Esophagus muscularis mucosa (tissue), 4 donors: ENCODE measurements around the gene NPIPB2. TPM values are rescaled to one million over a fixed set of nuclear protein-coding genes. Genes with fewer than 3 reads are reported as not detected.

ENCODE experiments used
- DNase-seq: peaks from one replicate; pipeline ENCODE4 v3.0.0-alpha.2; 2017; ENCODE audit errors: extremely low spot score
- H3K27ac ChIP-seq, 4 donors: fragments of 200-600 bp; sonication (generic); replicated peaks in 1 of 4; 1 replicate in 3 of 4; 2 replicates in 1 of 4; pipeline ENCODE4 v1.5.1; 2016 to 2019; ENCODE audit warnings: mild to moderate bottlenecking in 1 of 4
- H3K27me3 ChIP-seq, 4 donors: fragments of 200-600 bp; sonication (generic); one replicate each; pipeline versions ENCODE4 v1.5.1 to v1.6.0; 2016 to 2019
- H3K36me3 ChIP-seq, 4 donors: fragments of 200-600 bp; sonication (generic); one replicate each; pipeline ENCODE4 v1.5.1; 2016 to 2019
- H3K4me1 ChIP-seq, 4 donors: fragments of 200-600 bp; sonication (generic); one replicate each; pipeline ENCODE4 v1.5.1; 2016 to 2019
- H3K4me3 ChIP-seq, 4 donors: fragments of 200-600 bp; sonication (generic); 1 replicate in 2 of 4; 2 replicates in 2 of 4; pipeline ENCODE4 v1.5.1; 2016 to 2019; ENCODE audit warnings: mild to moderate bottlenecking in 4 of 4, moderate library complexity in 1 of 4
- H3K9me3 ChIP-seq, 4 donors: fragments of 200-600 bp; sonication (generic); 1 replicate in 3 of 4; 2 replicates in 1 of 4; pipeline ENCODE4 v1.5.1; 2016 to 2019
- CTCF ChIP-seq, 3 experiments: fragments of 200-600 bp in 2 of 3; fragments of 450-650 bp in 1 of 3; sonication (generic) in 2 of 3; IDR thresholded peaks; one replicate each; pipeline ENCODE4 v1.5.1; 2017 to 2019; ENCODE audit warnings: antibody characterized with exemption in 3 of 3, mild to moderate bottlenecking in 2 of 3, moderate library complexity in 1 of 3
- EP300 ChIP-seq: sonication (generic); formaldehyde crosslinking; IDR thresholded peaks from one replicate; pipeline ENCODE4 v1.6.1; 2017; ENCODE audit warnings: antibody characterized with exemption
- POLR2A ChIP-seq: fragments of 450-650 bp; IDR thresholded peaks from one replicate; pipeline ENCODE4 v1.6.1; 2017; ENCODE audit warnings: antibody characterized with exemption, moderate library complexity, mild to moderate bottlenecking, low read depth
- POLR2AphosphoS5 ChIP-seq, 2 donors: sonication (generic); formaldehyde crosslinking; IDR thresholded peaks; one replicate each; pipeline ENCODE4 v1.6.1; 2017; ENCODE audit warnings: antibody characterized with exemption in 2 of 2
- WGBS: methylation state at CpG from one replicate; pipeline ENCODE4 v1.1.5; 2018; 5-methylcytosine and 5-hydroxymethylcytosine counted together
- intact Hi-C: fragments of 100-400 bp; cut with DNase I; formaldehyde crosslinking; loops from one replicate; pipeline ENCODE4 v1.15.1; 2023
- total RNA-seq, 4 donors: library from RNA; depleted of rRNA; stranded (reverse); fragments of >200 nt; gene quantifications; one replicate each; pipeline versions ENCODE4 v1.1.0 to v1.2.1, GENCODE V29; 2016

The NPIPB2 gene
- total RNA-seq, 4 donors from 2014 or later: 0.66 to 12.3 (median 8.7) TPM

GRCh38 chr16:11980136-11980844 lies 38.4 kb upstream of the NPIPB2 start:
- no peak for DNase-seq
- H3K4me1 ChIP-seq: peaks cover 22 to 30% (median 28%) of the 10 kb centered on the region in 4 donors
- H3K27me3 ChIP-seq: no peaks in the 10 kb centered on the region
- intact Hi-C loops: no loop called here
- TF ChIP-seq POLR2A: no peak
- TF ChIP-seq EP300: no peak
- no peak for TF ChIP-seq CTCF (IDR thresholded peaks at IDR 0.05)
- TF ChIP-seq POLR2AphosphoS5 (IDR thresholded peaks at IDR 0.05): no peak
- no peaks in the 10 kb centered on the region for H3K9me3 ChIP-seq
- no peak overlapping the region for H3K27ac ChIP-seq
- H3K4me3 ChIP-seq: no peak overlapping the region
- no peaks in the 10 kb centered on the region for H3K36me3 ChIP-seq
- WGBS: 84% methylated on average over 5 of the region's 5 CpGs

GRCh38 chr16:11979013-11979672 lies 37.3 kb upstream of the NPIPB2 start:
- no peaks in the 10 kb centered on the region for H3K27me3 ChIP-seq
- H3K9me3 ChIP-seq: no peaks in the 10 kb centered on the region
- intact Hi-C loops: loop anchor here (5.0 kb wide), 2 partner anchors 88 to 127 kb away; partner anchors contain the start of gene RSL1D1
- no peaks in the 10 kb centered on the region for H3K36me3 ChIP-seq
- TF ChIP-seq CTCF (IDR thresholded peaks at IDR 0.05): no peak
- TF ChIP-seq POLR2A: no peak
- no peak for TF ChIP-seq EP300
- no peak for TF ChIP-seq POLR2AphosphoS5 (IDR thresholded peaks at IDR 0.05)
- peaks cover 23 to 31% (median 29%) of the 10 kb centered on the region in 4 donors for H3K4me1 ChIP-seq
- H3K27ac ChIP-seq: no peak overlapping the region
- WGBS: 89% methylated on average over 9 of the region's 9 CpGs
- no peak for DNase-seq
- no peak overlapping the region for H3K4me3 ChIP-seq

- H3K27ac ChIP-seq: peak overlapping the region; percentile 84 to 88 (median 86)
- intact Hi-C loops: loop anchor here (5.0 kb wide), 2 partner anchors 89 to 126 kb away; partner anchors contain the start of gene RSL1D1
Measured at GRCh38 chr16:11978080-11978479, 36.2 kb upstream of the NPIPB2 start.

GRCh38 chr16:11977376-11978041 lies 35.7 kb upstream of the NPIPB2 start:
- DNase-seq: no peak
- Histone ChIP-seq H3K27ac (peak overlapping the region; percentile 84 to 88 (median 86)), H3K27me3 (no peaks in the 10 kb centered on the region), H3K9me3 (no peaks in the 10 kb centered on the region), H3K4me3 (peak overlapping the region; percentile 73 to 98 (median 87)), H3K36me3 (peaks cover 0 to 8% (median 4%) of the 10 kb centered on the region in 4 donors), H3K4me1 (peaks cover 23 to 31% (median 29%) of the 10 kb centered on the region in 4 donors)
- TF ChIP-seq CTCF (IDR thresholded peaks at IDR 0.05) (no peak), POLR2AphosphoS5 (IDR thresholded peaks at IDR 0.05) (peak; percentile 43 to 82), EP300 (no peak)
- intact Hi-C loops: loop anchor here (2.0 to 5.0 kb wide), 3 partner anchors 61 to 125 kb away; partner anchors contain the start of gene RSL1D1
- 10% methylated on average over 10 of the region's 12 CpGs for WGBS

More at GRCh38 chr16:11978080-11978479, 36.2 kb upstream of the NPIPB2 start:
- 73% methylated on average over 2 of the region's 2 CpGs for WGBS
- Histone ChIP-seq H3K9me3 (no peaks in the 10 kb centered on the region), H3K36me3 (peaks cover 0 to 8% (median 4%) of the 10 kb centered on the region in 4 donors), H3K4me3 (peak overlapping the region; percentile 73 to 98 (median 87)), H3K27me3 (no peaks in the 10 kb centered on the region), H3K4me1 (peaks cover 23 to 31% (median 29%) of the 10 kb centered on the region in 4 donors)
- TF ChIP-seq CTCF (IDR thresholded peaks at IDR 0.05): no peak
- TF ChIP-seq POLR2A: no peak
- no peak for TF ChIP-seq POLR2AphosphoS5 (IDR thresholded peaks at IDR 0.05)
- no peak for TF ChIP-seq EP300
- DNase-seq: no peak
